HG03354 (cell line): Measurements from ENCODE around the gene TEX14.
"Not testable (repeated sequence)": the region's sequence is repeated elsewhere in the genome, so short reads cannot be mapped to it uniquely, and the experiment has no call there.

ENCODE experiments used
- ATAC-seq: cut with Tn5 transposase; IDR thresholded peaks from one replicate; pipeline ENCODE4 v1.9.1; 2021; ENCODE audit warnings: mild to moderate bottlenecking; ENCODE audit not compliant: unreplicated experiment, poor library complexity, severe bottlenecking

Gene TEX14

DNA sequence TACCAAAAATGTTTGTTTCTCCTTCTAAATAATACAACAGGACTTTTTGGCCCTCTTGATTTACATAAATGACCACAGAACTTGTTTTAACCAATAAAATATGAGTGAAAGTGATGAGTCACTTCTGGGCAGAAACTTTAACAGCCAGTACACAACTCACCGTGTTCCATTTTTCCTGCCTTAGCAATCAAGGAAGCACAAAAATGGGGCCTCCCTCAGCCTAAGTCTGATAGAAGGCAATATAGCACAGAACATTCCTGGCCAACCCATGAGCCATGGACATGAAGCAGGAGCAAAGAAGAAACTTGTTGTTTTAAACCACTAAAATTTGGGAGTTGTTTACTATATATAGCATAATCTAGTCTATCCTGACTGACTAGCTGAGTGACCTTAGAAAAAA, 116.3 kb downstream of the TEX14 start:
- ATAC-seq, result no peak

DNA sequence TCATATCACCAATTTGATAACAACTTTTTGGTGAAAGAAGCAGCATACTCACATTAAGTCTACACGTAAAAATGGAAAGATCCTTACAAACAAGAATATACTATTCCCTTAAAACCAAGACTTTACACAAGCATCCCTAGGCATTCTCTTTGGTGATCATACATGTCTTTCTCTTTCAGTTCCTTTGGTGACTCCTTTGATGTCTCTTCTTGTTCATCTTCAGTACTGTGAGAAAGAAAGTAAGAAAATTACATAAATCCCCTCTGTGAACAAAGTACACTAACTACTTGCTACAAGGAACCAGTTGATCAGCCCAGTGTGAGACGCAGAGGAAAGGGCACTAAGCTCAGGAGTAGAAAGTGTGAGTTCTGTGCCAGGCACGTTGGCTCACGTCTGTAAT, 117.8 kb downstream of the TEX14 start:
- ATAC-seq, result no peak

DNA sequence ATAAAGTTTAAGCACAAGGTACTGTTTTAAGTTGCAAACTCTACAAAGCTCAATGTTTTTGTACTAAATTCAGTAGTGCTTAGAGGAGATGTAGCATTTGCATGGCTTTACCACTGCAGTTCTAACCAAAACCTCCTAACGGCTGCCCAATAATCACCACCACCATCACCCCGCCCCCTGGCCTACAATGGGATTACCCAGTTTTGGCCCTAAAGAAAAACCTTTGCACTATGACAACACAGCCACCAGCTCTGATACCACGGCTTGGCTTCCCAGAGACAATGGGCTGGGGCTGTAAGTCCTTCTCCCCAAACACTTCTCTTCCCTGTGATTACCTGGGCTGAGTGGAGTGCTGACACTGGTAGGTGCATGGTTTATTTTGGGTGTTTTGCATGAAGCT, 119.0 kb downstream of the TEX14 start:
- no peak for ATAC-seq

DNA sequence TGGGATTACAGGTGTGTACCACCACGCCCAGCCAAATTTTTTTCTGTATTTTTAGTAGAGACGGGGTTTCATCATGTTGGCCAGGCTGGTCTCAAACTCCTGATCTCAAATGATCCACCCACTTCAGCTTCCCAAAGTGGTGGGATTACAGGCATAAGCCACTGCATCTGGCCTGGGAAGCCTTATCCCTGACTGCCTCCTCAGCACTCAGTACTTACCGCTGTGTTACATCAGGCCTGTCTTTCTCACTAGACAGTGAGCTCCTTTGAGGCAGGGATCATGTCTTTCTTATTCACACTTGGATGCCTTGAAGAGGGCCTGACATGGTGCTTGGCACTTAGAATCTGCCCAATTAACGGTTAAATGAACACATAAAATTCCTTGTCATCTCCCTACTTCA, 121.1 kb downstream of the TEX14 start:
- ATAC-seq, result no peak

DNA sequence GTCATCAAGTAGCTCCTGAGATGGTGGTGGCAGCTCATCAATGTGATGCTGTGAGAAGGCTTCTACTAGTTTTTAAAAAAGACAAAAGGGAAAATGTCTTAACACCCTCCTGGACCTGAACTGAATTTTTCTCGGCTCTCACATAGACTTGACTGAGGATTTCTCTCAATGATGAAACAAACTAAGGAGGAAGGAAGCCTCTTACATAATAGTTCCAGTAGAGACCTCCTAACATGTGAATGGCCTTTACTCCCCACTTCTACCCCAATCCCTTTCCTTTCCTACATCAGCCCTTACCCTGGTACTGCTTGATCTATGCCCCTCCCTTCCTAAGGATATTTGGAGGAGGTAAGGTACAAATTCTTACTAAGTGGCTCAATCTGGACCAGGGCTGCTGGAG, 122.6 kb downstream of the TEX14 start:
- no peak for ATAC-seq

DNA sequence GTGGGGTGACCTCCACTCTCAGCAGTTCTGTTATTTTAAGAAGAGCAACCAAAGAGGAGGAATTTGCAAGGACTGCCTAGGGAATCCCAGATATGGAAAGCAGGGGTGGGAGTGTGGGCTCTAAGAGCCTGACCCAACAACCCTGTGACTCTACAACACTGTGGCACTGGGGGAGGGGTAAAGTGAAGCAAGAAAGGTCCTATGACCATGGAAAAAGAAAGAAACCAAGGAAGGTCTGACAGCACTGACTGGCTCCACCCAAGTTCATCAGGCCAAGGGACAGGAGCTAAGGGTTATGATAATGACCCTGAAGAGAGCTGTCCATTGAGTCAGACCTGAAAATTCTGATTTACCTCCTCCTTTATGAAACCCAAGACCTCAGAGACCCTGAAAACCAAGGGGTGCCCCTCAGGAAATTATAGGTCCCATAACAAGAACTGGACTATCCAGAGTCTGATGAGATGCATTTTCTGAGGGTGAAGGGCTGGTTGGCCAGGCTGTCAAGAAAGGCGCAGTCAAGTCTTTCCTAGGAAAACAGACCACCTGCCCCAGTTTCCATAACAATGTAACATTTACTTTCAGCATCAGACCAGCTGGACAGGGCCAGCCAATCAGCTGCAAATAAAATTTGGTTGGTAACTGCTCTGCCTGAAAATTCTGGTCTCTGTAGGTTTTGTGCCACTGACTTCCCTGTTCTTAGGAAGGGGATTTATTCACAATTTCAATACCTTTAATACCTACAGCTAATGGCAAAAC, 123.6 kb downstream of the TEX14 start:
- no peak for ATAC-seq

DNA sequence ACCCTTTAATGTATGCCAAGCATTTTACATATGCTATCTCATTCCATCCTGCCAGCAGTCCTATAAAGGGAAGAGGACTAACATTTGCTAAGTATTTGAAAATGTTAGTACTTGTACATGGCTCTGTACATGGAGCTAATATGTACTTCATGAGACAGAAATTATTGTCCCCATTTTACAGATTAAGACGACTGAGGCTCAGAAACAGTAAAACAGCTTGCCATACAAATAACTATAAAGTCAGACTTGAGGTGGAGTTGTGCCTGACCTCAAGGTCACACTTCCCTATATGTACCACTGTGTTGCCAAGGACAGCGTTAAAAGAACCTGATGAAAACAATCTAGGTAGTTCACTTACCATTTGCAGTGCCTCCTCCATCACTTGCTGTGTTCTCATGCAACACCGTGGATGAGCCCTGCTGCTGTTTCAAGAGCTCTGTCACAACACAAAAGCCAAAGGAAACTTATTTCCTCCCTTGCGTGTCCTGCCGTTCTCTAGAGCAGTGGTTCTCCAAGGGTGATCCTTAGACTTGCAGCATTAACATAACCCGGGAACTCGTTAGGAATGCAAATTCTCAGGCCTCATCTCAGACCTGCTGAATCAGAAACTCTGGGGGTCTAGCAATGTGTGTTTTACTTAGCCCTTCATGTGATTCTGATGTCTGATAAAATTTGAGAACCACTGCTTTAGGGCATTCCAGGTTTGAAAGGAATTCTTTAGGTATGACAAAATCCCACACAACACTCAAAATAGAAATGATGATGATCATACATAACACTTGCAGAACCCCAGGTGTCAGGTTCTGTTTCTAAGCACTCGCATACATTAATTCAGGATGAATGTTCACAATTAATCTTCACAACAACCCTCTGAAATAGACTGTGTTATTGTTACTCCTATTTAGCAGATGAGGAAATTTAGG, 126.2 kb downstream of the TEX14 start:
- no peak for ATAC-seq

DNA sequence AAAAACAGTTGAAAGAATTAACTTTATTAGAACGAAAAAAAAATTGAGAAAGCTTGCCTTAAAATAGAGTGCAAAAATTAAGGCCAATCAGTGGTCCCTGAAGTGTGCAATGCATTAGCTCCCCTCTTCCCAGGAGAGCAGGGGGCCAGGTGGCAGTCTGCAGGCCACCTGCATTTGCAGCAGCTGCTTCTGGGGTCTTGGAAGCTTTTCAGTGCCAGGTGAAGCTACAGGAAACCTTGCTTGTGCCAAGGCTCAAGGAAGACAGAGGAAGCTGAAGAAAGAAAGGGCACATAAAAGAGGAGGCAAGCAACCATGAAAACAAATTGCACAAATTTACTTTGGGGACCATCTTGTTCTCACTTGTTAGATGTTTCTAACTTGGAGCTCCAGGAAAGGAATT, 126.9 kb downstream of the TEX14 start:
- no peak for ATAC-seq

DNA sequence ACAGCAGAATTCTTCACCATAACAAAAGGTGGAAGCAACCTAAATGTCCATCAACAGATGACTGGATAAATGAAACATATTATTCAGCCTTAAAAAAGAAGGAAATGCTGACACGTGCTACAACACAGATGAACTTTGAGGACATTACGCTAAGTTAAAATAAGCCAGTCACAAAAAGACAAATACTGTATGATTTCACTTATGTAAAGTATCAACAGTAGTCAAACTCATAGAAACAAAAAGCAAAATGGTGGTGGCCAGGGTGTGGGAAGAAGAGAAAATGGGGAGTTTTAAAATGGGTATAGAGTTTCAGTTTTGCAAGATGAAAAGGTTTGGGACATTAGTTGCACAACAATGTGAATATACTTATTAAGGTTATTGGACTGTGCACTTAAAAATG, 127.6 kb downstream of the TEX14 start:
- ATAC-seq, result no peak

DNA sequence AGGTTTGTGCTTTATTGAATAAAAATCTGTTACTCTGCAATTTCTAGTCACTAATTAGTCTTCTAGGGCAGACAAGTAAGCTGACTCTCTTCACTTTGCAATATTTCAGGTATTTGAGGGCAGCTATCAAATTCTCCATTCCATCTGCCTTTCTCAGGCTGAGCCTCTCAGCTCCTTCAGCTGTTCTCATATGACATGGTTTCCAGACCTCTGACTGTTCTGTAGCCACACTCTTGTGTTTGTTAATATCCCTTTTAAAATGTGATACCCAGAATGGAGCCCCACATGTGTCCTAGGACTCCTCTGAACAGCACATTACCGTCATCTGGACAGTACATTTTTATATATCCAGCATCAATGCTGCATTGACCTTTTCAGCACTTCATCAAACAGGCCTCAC, 131.3 kb downstream of the TEX14 start:
- ATAC-seq, result no peak

DNA sequence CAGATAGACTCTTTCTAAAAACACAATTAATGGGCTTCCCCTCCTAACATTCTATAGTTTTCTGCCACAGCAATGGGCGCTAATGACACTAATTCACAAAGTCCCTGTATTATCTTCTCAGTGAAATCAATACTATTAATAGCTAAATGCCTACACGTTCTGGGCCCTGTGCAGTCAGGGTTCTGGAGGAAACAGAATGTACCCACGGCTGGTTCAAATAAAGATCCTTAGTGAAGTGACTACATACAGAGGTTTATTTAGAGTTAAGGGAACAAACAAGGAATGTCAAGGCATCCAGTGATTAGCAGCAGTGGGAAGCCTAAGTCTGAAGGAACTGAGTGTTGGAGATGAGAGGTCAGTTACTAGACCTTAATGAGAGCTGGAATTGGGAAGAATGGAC, 133.9 kb downstream of the TEX14 start:
- no peak for ATAC-seq

DNA sequence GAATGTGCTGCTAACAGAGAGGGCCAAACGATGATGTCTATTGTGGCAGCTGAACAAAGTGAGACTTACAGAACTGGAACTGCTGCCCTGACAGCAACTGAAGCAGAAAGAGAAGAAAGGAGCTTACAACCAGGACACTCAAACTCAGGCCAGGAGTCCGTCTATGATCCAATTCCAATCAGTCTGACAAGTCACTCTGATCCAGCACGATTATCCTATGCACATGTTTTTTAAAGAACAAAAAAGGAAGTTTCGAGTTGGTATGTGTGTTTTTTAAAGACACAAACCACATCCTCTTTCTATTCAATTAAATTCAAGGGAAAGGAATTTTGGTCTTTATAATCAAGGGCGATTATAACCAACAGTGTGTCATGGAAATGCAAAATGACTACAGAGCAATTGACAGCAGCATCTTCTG, 135.0 kb downstream of the TEX14 start:
- ATAC-seq, result no peak

DNA sequence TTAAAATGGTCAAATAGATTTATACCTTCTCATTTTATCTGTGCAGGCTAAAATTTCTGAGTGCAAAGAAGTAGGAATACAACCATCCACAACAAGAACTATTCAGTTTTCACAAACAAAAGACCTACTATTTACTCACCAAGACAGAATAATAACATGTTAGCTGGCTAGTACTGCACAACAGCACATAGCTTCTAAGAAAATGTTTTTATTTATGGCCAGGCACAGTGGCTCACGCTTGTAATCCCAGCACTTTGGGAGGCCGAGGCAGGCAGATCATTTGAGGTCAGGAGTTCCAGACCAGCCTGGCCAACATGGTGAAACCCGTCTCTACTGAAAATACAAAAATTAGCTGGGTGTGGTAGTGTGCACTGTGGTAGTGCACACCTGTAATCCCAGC, 136.7 kb downstream of the TEX14 start:
- ATAC-seq, result not testable (repeated sequence)

DNA sequence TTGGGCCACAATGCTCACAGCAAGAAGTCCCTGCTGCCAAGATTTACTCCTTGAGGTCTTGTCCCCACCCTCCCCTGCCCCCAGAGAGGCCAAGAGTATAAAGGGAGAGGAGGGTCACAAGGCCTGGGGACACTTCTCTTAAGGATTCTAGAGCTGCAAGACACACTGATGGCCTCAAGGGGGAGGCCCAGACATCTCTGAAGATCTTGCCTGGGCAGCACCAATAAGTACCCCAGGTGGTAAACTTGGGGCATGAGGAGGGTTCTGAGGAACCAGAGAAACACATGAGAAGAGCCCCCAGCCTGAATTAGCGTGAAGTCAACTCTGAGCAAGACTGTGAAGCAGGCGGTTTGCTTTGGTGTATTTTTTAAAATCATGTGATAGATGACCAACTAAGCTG, 150.6 kb downstream of the TEX14 start:
- no peak for ATAC-seq

DNA sequence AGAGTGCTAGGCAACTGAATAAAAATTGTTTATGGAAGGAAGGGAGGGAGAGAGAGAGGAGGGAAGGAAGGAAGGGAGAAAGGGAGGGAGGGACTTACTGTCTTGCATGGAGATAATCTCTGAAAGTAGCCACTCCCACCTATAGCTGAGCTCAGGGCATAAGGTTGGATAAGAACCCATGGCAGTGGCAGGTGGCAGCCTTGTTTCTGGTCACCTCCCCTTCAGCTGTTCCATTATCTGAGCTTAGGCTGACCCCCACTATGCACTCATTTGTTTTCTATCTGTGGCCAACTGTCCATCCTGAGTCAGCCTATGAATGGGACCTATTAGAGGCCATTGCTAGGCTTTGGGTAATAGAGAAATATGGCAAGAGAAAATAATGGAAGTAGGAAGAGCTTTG, 152.1 kb downstream of the TEX14 start:
- no peak for ATAC-seq

DNA sequence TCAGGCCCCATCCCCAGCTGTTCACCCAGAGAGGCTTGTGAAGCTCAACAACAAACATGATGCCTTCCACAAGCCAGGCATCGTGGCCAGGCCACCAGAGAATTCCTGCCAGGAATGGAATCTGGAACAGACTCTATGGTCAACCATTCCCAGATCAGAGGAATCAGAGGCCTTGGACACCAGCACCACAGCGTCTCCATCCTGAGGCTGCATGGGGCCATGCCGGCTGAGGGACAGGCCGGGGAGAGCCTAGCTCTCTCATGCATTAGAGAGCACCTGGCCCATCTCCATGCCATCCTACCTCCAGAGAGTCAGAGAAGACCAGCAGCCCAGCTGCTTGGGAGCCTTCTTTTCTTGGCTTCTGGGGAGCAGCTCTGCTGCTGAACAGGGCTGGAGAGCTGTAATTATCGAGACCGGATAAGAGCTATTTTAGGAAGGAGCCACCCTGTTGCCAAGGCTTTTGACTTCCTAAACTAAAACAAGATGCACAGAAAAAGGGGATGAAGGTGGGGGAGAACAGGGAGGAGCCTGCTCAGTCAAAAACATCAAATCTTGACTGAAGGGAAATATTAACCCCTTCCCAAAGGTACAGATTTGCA, 152.9 kb downstream of the TEX14 start:
- no peak for ATAC-seq

DNA sequence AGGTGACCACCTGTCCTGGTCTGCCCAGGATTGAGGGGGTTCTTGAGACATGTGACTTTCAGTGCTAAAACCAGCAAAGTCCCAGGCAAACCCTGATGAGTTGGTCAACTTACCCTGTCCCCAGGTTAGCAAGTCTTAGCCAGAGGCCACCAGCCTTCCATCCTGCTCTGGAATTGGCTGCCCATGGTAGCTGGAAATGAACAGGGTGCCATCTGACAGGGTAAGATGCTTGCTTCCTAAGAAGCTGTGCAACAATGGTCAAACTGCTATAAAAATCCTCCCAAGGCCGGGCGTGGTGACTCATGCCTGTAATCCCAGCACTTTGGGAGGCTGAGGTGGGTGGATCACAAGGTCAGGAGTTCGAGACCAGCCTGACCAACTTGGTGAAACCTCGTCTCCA, 154.6 kb downstream of the TEX14 start:
- no peak for ATAC-seq

DNA sequence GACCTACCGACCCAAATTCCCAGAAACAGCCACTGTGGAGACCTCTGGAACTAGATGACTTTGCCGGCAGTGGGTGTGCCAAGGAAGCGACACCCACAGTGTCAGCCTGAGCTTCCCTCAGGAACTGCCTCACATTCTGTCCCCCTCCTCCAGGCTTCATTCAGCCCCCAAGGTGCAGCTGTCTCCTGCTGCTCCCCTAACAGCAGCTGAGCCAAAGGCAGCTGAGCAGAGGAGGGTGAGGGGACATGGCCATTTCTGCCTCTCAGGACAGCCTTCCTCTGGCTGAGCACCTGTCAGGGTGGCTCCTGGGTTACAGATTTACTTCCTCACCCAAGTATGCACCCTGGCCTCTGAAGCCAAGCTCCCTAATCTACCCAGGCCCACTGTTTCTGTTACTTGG, 155.3 kb downstream of the TEX14 start:
- no peak for ATAC-seq

DNA sequence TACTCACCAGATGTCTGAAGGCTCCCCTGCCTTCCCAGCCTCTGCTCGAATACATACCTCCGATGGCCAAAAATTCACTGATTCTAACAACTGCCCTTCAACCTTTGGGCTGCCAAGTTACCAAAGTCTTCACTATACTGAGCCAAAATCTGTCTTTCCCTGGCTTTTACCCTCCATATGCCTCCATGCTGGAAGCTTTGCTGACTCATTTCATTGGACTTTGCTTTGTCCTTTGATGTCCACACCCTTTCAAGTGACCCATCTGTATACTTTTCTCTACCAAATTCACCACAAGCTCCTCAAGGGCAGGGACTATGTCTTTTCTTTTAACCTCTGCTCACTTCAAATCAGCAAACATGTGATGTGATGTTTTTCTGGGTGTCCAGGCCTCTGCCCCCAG, 156.4 kb downstream of the TEX14 start:
- no peak for ATAC-seq

DNA sequence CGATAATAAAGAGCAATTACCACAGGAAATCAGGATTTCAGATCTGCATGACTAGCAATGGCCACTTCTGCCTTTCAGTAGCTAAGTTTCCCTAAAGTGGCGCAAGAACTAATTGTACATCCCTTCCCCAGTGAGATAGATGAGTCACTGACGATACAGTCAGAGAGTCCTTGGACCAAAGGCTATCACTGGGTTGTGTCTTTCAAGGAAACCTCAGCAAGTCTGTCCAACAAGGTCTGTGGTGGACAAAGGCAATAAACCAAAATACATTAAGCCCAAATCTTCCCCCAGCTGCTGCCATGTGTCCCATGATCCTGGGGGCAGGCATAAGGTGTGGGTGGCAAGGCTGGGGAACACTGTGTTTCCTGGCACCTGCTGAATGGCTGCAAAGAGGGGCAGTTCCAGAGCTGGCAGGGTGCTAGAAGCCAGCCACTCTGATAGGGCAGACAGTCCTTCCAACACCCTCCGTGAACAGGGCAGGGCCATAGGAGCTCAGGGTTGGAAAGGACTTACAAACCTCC, 156.9 kb downstream of the TEX14 start:
- no peak for ATAC-seq

DNA sequence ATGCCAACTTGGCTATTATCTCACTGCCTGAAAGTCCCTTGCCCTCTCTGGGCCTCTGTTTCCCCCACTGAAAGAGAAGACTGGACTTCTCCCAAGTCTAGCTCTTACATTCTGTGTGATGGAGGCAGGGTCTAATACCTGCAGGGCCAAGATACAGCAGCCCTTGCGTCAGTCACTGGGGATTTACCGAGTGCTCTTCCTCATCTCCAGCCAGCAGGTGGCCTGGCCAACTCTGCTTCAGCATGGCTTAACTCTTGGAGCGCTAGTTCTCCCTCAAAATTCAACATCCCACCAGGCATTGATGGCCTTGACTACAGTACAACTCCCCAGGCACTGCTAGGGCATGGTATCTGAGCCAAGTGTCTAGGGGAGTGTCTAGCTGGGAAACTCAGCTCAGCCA, 157.5 kb downstream of the TEX14 start:
- no peak for ATAC-seq
